ENCODE results near the gene ANP32B. TPM values are rescaled to one million over a fixed set of nuclear protein-coding genes. Genes with fewer than 3 reads are reported as not detected.

The ANP32B gene
- total and polyA plus RNA-seq, 2 experiments from 2014 or later: 13.1 to 114 TPM

- Histone ChIP-seq H3K4me2 (no peak overlapping the region), H3K36me3 (ENCODE audit: insufficient read depth) (no peaks in the 10 kb centered on the region), H3K4me3 (no peak overlapping the region), H3K27ac (ENCODE audit: low read depth) (no peak overlapping the region), H3K4me1 (ENCODE audit: insufficient read depth) (no peaks in the 10 kb centered on the region), H3F3A (replicated peaks; ENCODE audit: low read depth) (no peaks in the 10 kb centered on the region), H3K27me3 (ENCODE audit: insufficient read depth) (no peaks in the 10 kb centered on the region; the same call in 1 of the 2 replicates), H4K20me1 (replicated peaks; ENCODE audit: insufficient read depth) (0 out of 2 replicates have a peak, but pooled peaks cover 2% of the 10 kb centered on the region), H3K9me2 (ENCODE audit: insufficient read depth) (no peaks in the 10 kb centered on the region), H2AFZ (no peak overlapping the region), H3K79me2 (replicated peaks; ENCODE audit: insufficient read depth) (no peaks in the 10 kb centered on the region)
- no peaks in the 10 kb centered on the region for H3K4me1 Mint-ChIP-seq
- H3K27me3 Mint-ChIP-seq (ENCODE audit: insufficient read depth, low read depth, poor library complexity): peaks cover 6% of the 10 kb centered on the region
- H3K9me3 Mint-ChIP-seq: no peaks in the 10 kb centered on the region
- no peak overlapping the region for H3K4me3 Mint-ChIP-seq
- ATAC-seq (no peak), DNase-seq (ENCODE audit: low spot score) (no peak)
- no peaks in the 10 kb centered on the region for H3K36me3 Mint-ChIP-seq (ENCODE audit: low read depth)
- no peak for TF ChIP-seq NANOG (IDR thresholded peaks at IDR 0.05; ENCODE audit: borderline replicate concordance)
- TF ChIP-seq EZH2phosphoT487 (IDR thresholded peaks at IDR 0.05; ENCODE audit: unreplicated experiment): no peak
- TF ChIP-seq ZNF462 (CRISPR knock-in tag; IDR thresholded peaks at IDR 0.05): no peak
- TF ChIP-seq STAT1 (IDR thresholded peaks at IDR 0.05; ENCODE audit: unreplicated experiment): no peak
- TF ChIP-seq CREB1 (CRISPR knock-in tag; IDR thresholded peaks at IDR 0.05; ENCODE audit: low read depth): no peak
- TF ChIP-seq POLR2AphosphoS5 (IDR thresholded peaks at IDR 0.05; ENCODE audit: low read depth): no peak
- TF ChIP-seq ZNF114 (CRISPR knock-in tag; IDR thresholded peaks at IDR 0.05): no peak
- TF ChIP-seq ZNF331 (CRISPR knock-in tag; IDR thresholded peaks at IDR 0.05; ENCODE audit: low read depth): no peak
- no peak for TF ChIP-seq REST (IDR thresholded peaks at IDR 0.05; ENCODE audit: unreplicated experiment)
- TF ChIP-seq EZH2 (IDR thresholded peaks at IDR 0.05; ENCODE audit: low read depth, unreplicated experiment): no peak
- no peak for TF ChIP-seq ETS1 (IDR thresholded peaks at IDR 0.05)
- no peak for TF ChIP-seq JUNB (IDR thresholded peaks at IDR 0.05; ENCODE audit: unreplicated experiment)
- no peak for TF ChIP-seq CTCF (conservative IDR thresholded peaks at IDR 0.05; ENCODE audit: low read depth in 2 of 2)
- no peak overlapping the region for H3K27ac Mint-ChIP-seq
Measured at GRCh38 chr9:97959585-97959984, 23.6 kb upstream of the ANP32B start.

Data from GM23338 (cell line).